ENCODE results near the gene SESTD1.

DNA sequence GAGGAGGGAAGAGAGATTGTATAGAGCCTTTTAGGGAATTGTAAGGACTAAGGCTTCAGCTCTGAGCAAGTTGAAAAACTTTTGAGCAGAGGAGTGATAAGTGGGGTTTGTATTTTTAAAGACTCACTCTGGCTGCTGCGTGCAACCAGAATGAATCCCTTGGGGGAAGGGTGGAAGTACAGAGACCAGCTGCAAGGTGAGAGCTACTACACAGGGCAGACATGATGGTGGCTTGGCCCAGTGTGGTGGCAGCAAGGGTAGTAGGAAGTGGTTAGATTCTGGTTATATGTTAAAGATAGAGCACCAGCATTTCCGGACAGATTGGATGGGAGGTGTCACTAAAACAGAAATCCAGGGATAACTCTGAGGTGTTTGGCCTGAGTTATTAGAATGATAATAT lies 10.1 kb upstream of the SESTD1 start:
- TF ChIP-seq, protein P1, sequence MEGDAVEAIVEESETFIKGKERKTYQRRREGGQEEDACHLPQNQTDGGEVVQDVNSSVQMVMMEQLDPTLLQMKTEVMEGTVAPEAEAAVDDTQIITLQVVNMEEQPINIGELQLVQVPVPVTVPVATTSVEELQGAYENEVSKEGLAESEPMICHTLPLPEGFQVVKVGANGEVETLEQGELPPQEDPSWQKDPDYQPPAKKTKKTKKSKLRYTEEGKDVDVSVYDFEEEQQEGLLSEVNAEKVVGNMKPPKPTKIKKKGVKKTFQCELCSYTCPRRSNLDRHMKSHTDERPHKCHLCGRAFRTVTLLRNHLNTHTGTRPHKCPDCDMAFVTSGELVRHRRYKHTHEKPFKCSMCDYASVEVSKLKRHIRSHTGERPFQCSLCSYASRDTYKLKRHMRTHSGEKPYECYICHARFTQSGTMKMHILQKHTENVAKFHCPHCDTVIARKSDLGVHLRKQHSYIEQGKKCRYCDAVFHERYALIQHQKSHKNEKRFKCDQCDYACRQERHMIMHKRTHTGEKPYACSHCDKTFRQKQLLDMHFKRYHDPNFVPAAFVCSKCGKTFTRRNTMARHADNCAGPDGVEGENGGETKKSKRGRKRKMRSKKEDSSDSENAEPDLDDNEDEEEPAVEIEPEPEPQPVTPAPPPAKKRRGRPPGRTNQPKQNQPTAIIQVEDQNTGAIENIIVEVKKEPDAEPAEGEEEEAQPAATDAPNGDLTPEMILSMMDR (conservative IDR thresholded peaks at IDR 0.05; ENCODE audit: low read length) = no peak
- no peak for TF ChIP-seq EZH2phosphoT487 (IDR thresholded peaks at IDR 0.05; ENCODE audit: borderline replicate concordance)

Measured in Loucy (cell line).